NCI-H128 (cell line): Measurements from ENCODE around the gene TINCR.
A peak's percentile ranks its signal among the peaks of the same experiment; 100 is the strongest.

Experiments
- DNase-seq: peaks from one replicate; lab custom pipeline; 2025; ENCODE audit not compliant: unreplicated experiment; lab: John Stamatoyannopoulos, UW

Gene TINCR

DNA sequence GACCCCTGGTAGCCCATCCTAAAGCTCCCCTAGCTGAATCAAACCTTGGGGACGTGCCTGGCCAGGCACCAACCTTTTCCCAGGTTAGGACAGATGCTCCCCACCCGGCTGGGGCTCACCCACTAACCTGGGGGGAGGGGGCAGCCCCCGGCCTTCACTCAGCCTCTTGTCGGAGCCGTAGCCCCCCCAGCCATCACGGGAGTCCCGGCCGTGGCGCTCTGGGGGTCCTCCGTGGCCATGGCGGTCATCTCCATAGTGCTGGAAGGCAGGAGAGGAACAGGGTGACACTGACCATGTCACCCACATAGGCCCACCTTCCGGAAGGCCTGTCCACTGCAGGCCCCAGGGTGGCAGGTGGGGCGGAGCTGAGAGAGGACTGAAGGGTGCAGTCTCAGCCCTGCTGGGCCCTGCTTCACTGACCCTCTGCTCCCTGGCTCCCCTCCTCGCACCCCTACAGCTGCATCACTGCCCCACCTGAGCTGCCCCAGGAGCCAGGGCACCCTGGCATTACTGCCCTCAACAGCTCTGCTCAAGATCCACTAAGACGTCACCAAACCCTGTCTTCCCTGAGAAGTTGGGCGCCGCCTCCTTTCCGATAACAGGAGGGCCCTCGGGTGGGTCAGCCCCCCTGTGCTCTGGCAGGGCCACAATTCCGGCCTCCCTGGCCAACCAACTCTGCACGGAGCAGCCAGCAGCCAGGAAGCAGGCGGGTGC, 22.6 kb upstream of the TINCR start:
- DNase-seq, result no peak

GRCh38 chr19:5588906-5589676, 21.3 kb upstream of the TINCR start:
- no peak for DNase-seq

DNA sequence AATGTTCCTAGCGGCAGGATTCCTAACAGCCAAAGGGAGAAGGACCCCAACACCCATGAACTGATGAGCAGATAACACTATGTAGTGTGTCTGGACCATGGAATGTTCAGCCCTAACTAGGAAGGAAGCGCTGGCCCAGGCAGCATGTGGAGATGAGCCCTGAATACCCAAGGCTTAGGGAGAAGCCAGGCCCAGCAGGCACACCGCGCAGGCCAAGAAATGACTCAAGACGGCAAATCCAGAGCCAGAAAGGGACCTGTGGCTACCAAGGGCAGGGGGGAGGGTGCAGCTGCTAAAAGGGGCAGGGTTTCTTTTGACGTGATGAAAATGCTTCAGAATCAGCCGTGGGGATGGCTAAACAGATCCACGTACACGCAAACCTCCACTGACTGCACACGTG, 20.7 kb upstream of the TINCR start:
- no peak for DNase-seq

GRCh38 chr19:5587661-5588060, 19.9 kb upstream of the TINCR start:
- no peak for DNase-seq

GRCh38 chr19:5587071-5587455, 19.3 kb upstream of the TINCR start:
- no peak for DNase-seq

DNA sequence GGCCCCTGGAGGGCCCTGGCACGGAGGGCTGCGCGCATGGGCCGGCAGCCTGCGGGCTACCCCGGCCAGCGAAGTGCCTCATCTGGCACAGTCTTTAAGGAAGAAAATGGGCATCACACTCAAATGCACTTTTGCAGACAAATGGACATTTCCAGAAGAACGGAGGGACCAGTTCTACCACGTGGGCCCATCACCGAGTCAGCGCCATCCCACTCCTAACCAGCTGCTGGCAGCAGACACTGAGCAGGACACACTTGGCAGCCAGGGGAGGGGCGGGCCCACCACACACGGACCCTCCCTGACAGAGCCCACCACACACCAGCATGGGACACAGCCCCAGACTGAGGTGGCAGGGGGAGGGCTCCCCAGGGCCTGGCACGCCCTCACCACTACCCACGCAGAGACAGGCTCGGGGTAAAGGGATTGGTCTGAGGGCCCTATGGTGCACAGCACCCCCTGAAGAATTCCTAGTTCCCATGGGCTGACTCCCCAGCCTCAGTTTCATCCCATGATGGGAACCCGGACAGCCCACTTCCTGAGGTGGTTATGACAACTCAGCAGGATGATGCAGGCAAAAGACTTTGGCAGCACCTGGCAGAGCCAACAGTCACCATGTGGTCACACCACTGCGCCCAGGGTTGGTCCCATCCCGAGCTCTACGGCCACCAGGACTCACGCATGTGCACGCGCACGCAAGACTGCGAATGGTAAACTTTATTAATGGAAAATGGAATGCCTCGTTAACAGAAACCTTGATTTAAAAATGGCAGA, 18.7 kb upstream of the TINCR start:
- DNase-seq, result no peak

DNA sequence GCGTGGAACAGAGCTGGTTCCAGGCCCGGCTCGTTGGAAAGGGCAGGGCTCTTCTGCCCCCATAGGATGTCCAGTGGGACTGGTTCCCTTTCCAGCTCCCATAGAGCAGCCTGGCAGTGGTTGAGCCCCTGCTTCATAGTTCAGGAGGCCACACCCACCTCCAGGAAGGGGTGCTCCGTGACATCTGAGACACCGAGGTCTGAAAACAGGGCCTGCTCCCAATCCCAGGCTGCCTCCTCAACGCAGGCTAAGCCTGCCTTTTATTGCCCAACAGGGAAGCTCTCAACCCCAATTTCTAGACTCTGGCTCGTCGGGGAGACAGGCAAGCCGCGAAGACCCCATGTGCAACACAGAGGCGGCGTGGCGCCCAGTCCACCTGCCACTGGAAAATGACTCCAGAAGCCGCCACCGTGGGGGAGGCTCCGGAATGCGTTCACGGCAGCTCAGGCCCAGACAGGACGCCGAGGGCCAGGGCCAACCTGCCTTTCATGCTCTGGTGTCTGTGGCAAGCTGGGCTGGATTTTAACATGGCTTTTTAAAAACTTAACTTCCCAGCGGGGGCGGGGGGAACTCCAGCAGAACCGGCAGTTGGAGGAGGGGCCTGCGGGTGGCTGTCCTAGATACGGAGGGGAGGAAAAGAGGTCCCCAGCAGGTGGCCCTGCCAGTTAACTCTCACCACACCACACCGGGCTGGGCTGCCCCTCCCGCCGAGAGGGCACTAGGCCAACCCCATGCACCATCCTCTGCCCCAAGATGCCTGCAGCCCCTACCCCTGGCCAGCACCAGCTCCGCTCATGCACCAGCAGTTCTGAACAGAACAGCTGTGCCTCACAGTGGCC, 17.9 kb upstream of the TINCR start:
- DNase-seq, result no peak

GRCh38 chr19:5580161-5580571, 12.4 kb upstream of the TINCR start:
- peak; percentile 32 for DNase-seq

- no peak for DNase-seq
Measured at GRCh38 chr19:5579697-5580096, 11.9 kb upstream of the TINCR start.

DNA sequence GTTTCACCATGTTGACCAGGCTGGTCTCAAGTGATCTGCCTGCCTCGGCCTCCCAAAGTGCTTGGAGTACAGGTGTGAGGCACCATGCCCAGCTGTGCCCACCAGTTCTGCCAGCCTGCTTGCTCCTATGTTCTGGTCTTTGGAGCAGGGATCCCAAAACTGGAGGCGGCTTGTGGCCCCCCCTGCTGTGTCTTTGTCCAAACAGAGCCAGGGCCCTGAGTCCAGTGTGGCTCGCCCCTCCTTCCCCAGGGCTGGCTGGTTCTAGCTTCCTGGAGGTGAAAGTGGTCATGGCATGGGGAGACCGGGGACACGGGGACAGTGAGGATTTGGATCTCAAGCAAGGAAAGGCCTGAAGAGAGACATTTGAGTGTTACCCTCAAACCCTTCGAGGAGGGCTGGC, 11.5 kb upstream of the TINCR start:
- no peak for DNase-seq

DNA sequence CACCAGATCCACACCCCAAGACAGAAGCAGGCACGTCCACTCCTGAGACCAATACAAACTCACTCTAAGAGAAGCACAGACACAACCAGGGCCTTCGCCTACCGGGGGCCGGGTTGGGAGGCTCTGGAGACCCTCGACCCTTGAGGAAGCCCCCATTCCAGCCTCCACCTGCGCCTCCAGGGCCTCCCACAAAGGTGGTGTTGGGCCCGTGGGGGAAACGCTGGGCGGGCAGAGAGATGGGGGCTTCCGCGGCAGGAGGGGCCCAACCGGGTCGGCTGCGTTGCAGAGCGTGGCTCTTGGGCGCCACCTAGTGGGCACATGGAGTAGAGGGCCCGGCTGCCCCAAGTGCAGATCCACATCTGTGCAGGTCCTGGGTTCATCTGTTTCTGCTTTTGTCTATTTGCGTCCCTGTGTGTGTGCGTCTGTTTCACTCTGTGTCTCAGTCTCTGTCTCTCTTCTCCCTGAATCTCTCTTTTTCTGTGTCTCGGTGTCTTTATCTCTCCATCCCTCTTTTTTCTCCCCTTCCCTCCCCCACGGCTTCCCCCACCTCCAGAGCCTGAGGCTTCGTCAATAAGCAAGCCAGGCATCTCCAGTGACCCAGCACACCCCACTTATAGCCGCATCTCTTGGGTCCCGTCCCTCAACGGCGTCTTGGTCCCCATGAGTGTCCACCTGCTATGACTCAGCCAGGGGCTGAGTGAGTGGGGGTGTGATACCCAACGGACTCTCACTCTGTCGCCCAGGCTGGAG, 10.5 kb upstream of the TINCR start:
- no peak for DNase-seq

GRCh38 chr19:5575590-5575989, 7.8 kb upstream of the TINCR start:
- no peak for DNase-seq

DNA sequence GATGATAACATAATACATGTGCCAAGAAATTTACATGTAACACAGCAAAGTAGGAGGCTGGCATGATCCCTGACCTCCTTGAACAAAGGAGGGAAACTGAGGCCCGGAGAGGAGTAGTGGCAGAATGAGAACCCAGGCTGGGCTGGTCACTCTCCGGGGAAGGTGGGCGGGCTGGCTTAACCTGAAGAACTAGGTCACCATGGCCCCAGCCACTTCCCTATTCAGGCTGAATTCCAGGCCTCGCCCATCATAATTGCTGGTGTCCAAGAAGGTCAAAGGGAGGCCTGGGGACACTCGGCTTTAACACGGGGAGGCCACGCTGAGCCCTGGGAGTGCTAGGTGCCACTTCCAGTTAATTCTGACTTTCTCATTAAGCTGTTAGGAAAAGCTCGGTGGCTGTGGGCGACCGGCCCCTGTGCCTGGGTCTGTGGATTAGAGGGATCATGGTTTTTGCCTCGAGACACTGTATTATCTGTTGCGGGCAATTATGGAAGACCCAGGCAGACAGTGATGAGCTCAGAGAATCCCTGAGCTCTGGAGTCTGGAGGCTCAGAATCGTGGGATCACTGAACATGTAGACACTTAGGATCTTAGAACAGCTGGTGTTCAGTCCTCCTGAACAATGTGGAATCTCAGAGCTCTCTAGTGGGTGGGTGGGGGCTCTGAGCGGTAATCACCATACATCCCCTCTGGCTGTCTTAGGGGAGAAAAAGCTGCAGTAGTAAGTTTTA, 5.0 kb upstream of the TINCR start:
- DNase-seq, result no peak

DNA sequence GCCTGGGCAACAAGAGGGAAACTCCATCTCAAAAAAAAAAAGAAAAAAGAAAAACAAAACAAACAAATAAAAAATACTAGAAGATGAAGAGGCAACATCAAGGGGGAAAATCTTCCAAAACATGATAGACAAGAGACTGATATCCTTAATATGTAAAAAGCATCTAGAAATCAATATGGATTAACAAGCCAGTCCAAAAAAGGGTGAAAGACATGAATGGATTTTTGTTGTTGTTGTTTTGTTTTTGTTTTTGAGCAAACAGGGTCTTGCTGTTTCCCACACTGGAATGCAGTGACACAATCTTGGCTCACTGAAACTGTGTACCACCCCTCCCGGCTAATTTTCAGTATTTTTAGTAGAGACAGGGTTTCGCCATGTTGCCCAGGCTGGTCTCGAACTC, 4.0 kb upstream of the TINCR start:
- DNase-seq, result no peak

- DNase-seq, result no peak
Measured at GRCh38 chr19:5567970-5568407, 236 bp upstream of the TINCR start.

GRCh38 chr19:5564930-5565329, 2.8 kb downstream of the TINCR start:
- no peak for DNase-seq

GRCh38 chr19:5563935-5564612, 3.7 kb downstream of the TINCR start:
- DNase-seq, result no peak

- DNase-seq, result no peak
Measured at GRCh38 chr19:5563008-5563431, 4.7 kb downstream of the TINCR start.

DNA sequence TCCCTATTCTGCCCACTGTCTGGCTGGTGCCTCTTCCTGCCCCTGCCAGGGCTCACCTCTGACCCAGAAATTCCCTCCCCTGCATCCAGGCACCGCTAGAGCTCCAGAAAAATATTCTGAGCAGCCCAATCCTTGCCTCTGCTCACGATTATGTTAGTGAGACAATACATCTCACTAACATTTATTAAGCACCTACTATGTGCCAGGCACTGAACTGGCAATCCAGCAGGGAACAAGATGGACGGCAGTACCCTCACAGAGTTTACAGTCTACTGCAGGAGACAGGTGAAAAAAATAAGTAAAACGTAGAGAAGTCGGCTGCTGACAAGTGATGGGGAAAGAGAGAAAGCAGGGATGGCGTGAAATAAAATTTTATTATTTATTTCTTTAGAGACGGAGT, 5.5 kb downstream of the TINCR start:
- no peak for DNase-seq
